GM19397 (cell line): Measurements from ENCODE around the gene RAB36.
A peak's percentile ranks its signal among the peaks of the same experiment; 100 is the strongest.

Experiments
- ATAC-seq: cut with Tn5 transposase; IDR thresholded peaks from one replicate; pipeline ENCODE4 v1.9.1; 2021; ENCODE audit warnings: mild to moderate bottlenecking, moderate library complexity; ENCODE audit not compliant: unreplicated experiment

RAB36 gene

GRCh38 chr22:23137468-23137867, 7.8 kb upstream of the RAB36 start:
- ATAC-seq, result no peak

DNA sequence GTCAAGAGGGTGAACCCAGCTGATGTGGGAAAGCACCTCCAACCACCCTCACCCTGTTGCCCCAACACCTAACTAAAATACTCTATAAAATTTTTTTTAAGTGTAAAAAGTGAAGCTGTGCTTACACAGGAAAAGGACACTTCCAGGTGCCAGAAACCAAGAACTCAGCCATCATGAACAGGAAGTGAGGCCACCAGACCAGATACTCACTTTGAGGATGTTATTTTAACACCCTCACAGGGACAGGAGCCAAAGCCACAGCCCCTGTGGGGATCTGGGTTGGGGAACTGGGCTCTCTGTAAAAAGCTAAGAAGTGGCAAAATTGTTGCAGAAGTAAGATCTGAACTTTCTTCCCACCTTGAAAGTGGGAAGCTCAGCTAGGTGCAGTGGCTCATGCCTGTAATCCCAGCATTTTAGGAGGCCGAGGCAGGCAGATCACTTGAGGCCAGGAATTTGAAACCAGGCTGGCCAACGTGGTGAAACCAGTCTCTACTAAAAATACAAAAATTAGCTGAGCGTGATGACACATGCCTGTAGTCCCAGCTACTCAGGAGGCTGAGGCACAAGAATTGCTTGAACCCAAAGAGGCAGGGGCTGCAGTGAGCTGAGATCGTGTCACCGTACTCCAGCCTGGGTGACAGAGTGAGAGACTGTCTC, 7.2 kb upstream of the RAB36 start:
- ATAC-seq, result peak; percentile 33

- ATAC-seq, result no peak
These were observed 6.5 kb upstream of the RAB36 start for GRCh38 chr22:23138584-23139435.

- ATAC-seq, result no peak
These were observed 4.9 kb upstream of the RAB36 start for GRCh38 chr22:23140385-23140784.

GRCh38 chr22:23142546-23143105, 2.7 kb upstream of the RAB36 start:
- ATAC-seq, result no peak

- no peak for ATAC-seq
These were observed 2.2 kb upstream of the RAB36 start for GRCh38 chr22:23143119-23143518.

DNA sequence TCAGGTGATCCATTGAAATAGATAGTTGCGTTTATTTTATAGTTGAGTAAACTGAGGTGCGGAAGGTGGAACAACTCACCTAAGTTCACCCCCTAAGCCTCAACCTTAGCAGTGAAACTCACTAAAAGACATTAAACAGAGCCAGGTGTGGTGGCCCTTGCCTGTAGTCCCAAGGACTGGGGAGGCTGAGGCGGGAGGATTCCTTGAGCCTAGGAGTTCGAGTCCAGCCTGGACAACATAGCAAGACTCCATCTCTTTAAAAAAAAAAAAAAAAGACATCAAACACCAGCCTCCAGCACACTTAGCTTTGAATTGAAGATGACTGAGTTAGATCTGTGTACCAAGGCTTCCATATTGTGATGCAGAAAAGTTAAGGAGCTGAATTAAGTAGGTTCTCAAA, 845 bp upstream of the RAB36 start:
- no peak for ATAC-seq

GRCh38 chr22:23145878-23146470, 697 bp downstream of the RAB36 start:
- no peak for ATAC-seq

DNA sequence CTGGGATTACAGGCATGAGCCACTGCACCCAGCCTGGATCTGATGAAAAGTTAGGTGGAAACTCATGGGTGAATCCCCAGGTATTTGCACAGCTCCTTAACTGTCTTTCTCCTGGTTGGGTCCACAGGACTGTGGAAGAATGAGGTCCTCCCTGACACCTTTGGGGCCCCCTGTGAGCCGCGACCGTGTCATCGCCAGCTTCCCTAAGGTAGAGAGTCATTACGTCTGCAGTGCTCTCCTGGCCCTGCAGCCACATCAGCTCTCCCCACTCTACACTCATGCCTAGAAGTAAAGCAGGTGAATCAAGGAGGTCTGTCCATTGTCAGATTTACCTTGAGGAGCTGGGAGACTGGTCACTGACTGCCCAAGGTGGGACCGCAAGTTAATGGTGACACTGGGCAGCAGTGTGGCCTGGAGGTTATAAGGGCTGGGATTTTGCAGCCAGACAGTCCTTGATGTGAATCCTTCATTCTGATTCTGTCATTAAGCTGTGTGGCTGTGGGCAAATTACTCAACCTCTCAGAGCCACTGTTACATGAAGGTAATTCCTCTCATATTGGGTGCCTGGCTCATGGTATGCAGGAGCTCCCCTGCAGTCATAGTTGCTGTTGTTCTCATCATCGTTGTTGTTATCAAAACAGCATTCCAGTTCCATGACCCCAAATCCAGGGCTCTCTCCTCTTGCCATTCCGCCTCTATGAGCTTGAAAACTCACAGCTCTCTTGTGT, 1.4 kb downstream of the RAB36 start:
- no peak for ATAC-seq

DNA sequence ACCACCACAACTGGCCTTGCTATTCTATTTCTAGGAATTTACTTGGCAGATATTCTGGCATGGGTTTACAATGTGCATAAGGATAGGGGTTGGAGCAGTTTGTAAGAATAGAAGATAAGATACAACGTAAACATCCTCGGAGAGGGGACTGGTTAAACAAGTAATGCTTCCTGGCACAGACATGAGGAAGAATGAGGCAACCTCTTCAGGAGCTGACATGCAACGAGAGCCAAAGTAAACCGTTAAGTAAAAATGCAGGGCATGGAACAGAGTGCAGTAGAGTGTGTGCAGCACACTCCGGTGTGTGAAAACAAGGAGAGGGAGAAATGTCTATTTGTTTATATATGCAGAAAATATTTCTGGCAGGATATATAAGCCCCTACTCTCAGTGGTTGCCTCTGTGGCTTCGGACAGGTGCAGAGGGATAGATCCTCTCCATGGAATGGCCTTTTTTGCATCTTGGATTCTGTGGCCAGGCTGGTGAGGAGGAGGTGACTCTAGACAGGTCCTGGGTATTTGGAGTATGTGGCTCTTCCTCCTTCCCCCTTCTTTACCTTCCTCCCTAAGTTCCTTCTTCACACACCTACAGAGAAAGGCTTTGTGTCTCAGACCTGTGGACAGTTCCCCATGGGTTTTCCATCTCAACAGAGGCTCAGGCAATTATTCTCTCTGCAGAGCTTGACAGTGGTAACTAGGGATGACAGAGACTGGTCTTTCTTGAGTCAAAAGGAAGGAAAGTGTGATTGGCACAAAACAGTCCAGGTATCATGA, 2.5 kb downstream of the RAB36 start:
- ATAC-seq, result no peak

GRCh38 chr22:23149743-23150238, 4.5 kb downstream of the RAB36 start:
- no peak for ATAC-seq

- ATAC-seq, result no peak
These were observed 5.5 kb downstream of the RAB36 start for GRCh38 chr22:23150762-23151161.

DNA sequence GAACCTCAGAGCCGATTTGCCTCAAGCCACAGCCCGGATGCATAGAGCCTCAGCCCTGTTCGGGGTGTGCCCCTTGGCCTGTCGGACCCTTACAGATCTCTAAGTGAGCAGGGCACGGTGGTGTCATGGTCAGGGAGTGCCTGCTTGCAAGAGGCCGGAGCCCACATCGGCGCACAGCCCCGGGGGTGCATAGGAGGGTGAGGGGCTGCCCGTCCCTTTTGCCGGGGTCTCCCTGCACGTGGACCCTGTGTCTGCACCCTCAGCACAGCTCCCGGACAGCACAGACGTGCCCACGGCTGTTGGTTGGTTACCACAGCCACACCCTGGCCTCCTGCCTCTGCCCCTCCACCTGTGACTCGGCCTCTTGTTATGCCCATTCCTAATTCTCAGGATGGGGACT, 6.5 kb downstream of the RAB36 start:
- ATAC-seq, result no peak

DNA sequence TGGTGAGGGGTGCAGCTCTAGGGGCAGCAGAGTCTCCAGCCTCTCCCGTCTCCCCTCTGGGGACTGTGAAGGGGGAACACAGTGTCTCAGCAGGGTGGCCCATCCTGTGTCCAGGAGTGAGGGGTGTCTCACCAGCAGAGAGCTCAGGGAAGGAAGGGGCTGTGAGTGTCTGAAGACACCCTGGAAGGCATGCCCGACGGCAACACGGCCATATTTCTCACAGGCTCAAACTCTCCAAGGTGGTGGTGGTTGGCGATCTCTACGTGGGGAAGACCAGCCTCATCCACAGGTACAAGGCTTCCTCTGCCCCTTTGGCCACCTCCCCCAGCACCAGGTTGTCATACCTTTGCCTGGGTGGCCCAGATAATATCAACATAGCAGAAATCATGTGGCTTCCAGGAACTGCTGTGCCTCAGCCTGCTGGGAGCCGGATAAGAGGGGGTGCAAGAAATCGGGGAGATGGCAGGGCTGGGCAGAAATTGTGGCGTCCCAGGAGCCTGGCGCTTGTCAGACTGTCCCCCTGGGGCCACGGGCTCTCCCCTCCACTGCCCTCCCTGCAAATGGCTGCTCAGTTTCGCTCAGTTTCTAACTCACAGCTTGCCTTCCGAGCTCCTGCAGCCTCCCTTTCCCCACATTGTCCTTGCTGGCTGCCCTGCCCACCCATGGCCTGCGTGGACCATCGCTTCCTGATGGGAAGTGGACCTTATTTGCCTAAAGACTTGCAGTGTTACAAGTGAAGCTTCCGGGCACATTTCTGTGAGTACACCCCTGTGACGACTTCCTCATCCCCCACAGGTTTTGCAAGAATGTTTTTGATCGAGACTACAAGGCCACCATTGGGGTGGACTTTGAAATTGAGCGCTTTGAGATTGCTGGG, 7.2 kb downstream of the RAB36 start:
- ATAC-seq, result no peak

DNA sequence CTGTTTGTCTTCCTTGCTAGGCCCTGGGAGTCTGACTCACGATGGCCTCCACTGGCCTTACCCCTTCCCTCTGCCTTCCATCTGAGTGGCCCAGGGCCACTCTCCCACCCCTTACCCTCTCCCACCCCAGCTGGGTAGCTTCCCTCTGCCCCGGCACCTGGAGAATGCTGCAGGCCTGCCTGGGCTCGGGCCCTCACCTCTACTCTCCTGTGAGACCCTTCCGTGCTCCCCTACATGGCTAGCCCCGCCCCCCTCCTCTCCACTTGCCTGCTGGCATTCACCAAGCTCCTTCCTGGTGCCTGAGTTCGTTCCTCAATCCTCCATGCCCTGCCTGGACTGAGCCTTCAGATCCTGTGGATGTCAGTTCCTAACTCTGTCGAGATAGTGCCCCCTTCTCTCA, 8.7 kb downstream of the RAB36 start:
- no peak for ATAC-seq

DNA sequence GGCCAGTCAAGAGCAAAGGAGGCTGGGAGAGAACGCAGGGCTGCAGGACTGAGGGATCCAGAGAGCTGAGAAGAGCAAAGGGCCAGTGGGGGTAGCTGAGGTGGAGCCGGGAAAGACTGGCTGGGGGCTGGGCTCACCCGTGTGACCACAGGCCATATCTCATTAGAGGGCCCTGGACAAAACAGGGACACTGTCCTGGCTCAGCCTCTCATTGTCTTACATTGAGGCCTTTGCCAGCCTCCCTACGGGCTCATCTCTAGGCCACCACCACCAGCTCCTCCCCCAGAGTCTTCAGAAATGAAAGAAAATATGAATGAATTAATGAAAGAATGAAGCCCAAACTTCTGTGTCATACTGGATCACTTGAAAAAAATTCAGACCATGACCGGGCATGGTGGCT, 9.2 kb downstream of the RAB36 start:
- ATAC-seq, result no peak

GRCh38 chr22:23155143-23155542, 9.9 kb downstream of the RAB36 start:
- ATAC-seq, result no peak

GRCh38 chr22:23155831-23156230, 10.6 kb downstream of the RAB36 start:
- ATAC-seq, result no peak

- ATAC-seq, result no peak
These were observed 11.0 kb downstream of the RAB36 start for GRCh38 chr22:23156286-23156685.
